ENCODE data around the gene DUSP22. TPM values are rescaled to one million over a fixed set of nuclear protein-coding genes. Genes with fewer than 3 reads are reported as not detected.

The DUSP22 gene
- total RNA-seq, 1 experiment from 2014 or later, result 25.0 TPM

GRCh38 chr6:344816-345340 lies 52.6 kb downstream of the DUSP22 start:
- no peak overlapping the region for H3K27ac Mint-ChIP-seq
- peaks cover 2% of the 10 kb centered on the region for H3K27me3 Mint-ChIP-seq (ENCODE audit: low read depth)
- Histone ChIP-seq H3K27me3 (ENCODE audit: insufficient read depth, low read length) (no peaks in the 10 kb centered on the region), H2BK12ac (ENCODE audit: insufficient read length, low read depth, low read length) (no peak overlapping the region), H3K14ac (ENCODE audit: insufficient read depth, low read length) (no peak overlapping the region), H3K4me2 (ENCODE audit: insufficient read depth, insufficient read length, low read length) (no peak overlapping the region), H2AFZ (ENCODE audit: low read length) (no peak overlapping the region), H3K27ac (ENCODE audit: insufficient read length, low read depth, low read length) (no peak overlapping the region), H3K56ac (ENCODE audit: insufficient read length, low read depth, low read length) (no peak overlapping the region), H2AK5ac (ENCODE audit: insufficient read length, low read length) (no peak overlapping the region), H3T11ph (ENCODE audit: low read length) (no peak overlapping the region), H3K18ac (ENCODE audit: insufficient read length, low read depth, low read length) (no peak overlapping the region), H3K4me1 (ENCODE audit: insufficient read depth, low read length) (no peaks in the 10 kb centered on the region), H3K79me1 (ENCODE audit: insufficient read depth, low read depth, low read length, poor library complexity, severe bottlenecking) (no peaks in the 10 kb centered on the region), H3K4ac (ENCODE audit: low read depth, low read length) (no peak overlapping the region), H2BK5ac (ENCODE audit: insufficient read length, low read length) (no peak overlapping the region), H4K5ac (ENCODE audit: insufficient read length, low read depth, low read length) (no peak overlapping the region), H2BK20ac (ENCODE audit: low read depth, low read length, poor library complexity, severe bottlenecking) (no peak overlapping the region), H3K79me2 (ENCODE audit: insufficient read depth, low read length) (no peaks in the 10 kb centered on the region), H3K9me3 (ENCODE audit: control insufficient read depth, low read depth, low read length) (peaks cover 92% of the 10 kb centered on the region), H3K9ac (ENCODE audit: extremely low read depth, insufficient read length, low read length) (no peak overlapping the region), H3K23me2 (ENCODE audit: insufficient read length, low read depth, low read length, poor library complexity, severe bottlenecking) (no peaks in the 10 kb centered on the region), H4K20me1 (ENCODE audit: control insufficient read depth, insufficient read depth, insufficient read length) (no peaks in the 10 kb centered on the region), H2BK15ac (ENCODE audit: low read depth, low read length) (no peak overlapping the region), H3K23ac (ENCODE audit: insufficient read length, low read depth, low read length) (no peak overlapping the region), H2BK120ac (ENCODE audit: low read depth, low read length, poor library complexity, severe bottlenecking) (no peak overlapping the region), H4K91ac (ENCODE audit: insufficient read length, low read depth, low read length) (no peak overlapping the region), H4K8ac (replicated peaks; ENCODE audit: insufficient read length, low read depth, low read length) (no peak overlapping the region)
- no peak for TF ChIP-seq CTCF (conservative IDR thresholded peaks at IDR 0.05)
- DNase-seq, result no peak
- H3K4me1 Mint-ChIP-seq, result no peaks in the 10 kb centered on the region
- WGBS (ENCODE audit: extremely low coverage, insufficient read length, low lambda C conversion rate), result no CpG with 5 or more reads among the region's 8 CpGs
- H3K9me3 Mint-ChIP-seq, result peaks cover 90 to 96% of the 10 kb centered on the region in 2 experiments
- H3K4me3 Mint-ChIP-seq, result no peak overlapping the region
- peaks cover 18 to 63% (median 27%) of the 10 kb centered on the region in 3 experiments for H3K36me3 Mint-ChIP-seq (ENCODE audit: insufficient read depth in 1 of 3, low read depth in 3 of 3)

All from H9 (cell line).